Stimulated activated CD4-positive, alpha-beta T cell treated with anti-CD3 and anti-CD28 coated beads, TNF-alpha, amount 100 ng/mL, for 1 hour (primary cell): ENCODE data around the gene PLK4.
"Not testable (repeated sequence)": the region's sequence is repeated elsewhere in the genome, so short reads cannot be mapped to it uniquely, and the experiment has no call there.

ENCODE experiments used
- DNase-seq, 3 donors: peaks; one replicate each; pipeline ENCODE4 v3.0.0-alpha.2; 2020; ENCODE audit warnings: low read depth in 3 of 3, low spot score in 1 of 3

Gene PLK4

DNA sequence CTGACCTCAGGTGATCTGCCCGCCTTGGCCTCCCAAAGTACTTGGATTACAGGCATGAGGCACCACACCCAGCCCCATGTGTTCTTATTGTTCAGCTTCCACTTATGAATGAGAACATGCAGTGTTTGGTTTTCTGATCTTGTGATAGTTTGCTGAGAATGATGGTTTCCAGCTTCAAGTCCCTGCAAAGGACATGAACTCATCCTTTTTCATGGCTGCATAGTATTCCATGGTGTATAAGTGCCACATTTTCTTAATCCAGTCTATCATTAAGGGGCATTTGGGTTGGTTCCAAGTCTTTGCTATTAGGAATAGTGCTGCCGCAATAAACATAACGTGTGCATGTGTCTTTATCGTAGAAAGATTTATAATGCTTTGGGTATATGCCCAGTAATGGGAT, 19.0 kb downstream of the PLK4 start:
- DNase-seq, result not testable (repeated sequence)

DNA sequence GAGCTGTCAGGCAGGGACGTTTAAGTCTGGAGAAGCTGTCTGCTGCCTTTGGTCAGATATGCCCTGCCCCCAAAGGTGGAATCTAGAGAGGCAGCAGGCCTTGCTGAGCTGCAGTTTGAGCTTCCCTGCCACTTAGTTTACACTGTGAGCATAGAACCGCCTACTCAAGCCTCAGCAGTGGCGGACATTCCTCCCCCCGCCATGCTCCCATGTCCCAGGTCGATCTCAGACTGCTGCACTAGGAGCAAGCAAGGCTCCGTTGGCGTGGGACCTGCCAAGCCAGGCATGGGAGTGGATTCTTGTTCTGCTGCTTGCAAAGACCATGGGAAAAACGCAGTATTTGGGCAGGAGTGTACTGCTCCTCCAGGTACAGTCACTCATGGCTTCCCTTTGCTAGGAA, 24.3 kb downstream of the PLK4 start:
- no peak for DNase-seq

DNA sequence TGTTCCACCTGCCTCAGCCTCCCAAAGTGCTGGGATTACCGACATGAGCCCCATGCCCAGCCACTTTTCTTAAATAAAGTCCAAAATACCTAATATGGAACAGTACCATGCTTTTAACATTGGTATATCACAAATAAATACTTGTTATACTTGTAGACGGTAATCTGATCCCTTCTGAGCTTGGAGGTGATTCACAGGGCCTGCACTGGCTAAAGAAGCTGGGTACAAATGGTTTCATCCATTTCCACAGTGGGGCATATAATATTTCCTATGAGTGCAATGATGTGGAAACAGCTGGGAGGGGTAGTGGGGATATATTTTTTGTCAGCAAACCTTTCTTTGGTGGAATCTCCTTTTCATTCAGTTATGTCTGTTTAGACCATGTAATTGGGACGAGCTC, 35.8 kb downstream of the PLK4 start:
- DNase-seq, result no peak

DNA sequence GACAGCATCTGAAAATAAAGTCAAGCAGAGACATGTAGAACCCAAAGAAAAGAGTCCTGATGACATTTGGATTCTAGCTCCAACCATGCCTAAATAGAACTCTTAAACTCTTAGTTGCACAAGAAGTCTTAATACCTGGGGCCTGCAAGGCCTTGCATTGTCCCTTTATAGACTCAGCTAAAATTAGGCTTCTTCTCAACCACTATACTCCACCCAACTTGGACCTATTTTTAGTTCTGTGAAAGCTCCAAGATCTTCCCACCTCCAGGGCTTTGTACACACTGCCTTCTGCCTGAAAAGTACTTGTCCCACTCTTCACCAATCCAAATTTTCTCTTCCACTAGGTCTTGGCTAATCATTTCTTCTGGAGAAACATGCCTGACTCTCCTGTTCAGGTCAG, 36.5 kb downstream of the PLK4 start:
- DNase-seq, result no peak

DNA sequence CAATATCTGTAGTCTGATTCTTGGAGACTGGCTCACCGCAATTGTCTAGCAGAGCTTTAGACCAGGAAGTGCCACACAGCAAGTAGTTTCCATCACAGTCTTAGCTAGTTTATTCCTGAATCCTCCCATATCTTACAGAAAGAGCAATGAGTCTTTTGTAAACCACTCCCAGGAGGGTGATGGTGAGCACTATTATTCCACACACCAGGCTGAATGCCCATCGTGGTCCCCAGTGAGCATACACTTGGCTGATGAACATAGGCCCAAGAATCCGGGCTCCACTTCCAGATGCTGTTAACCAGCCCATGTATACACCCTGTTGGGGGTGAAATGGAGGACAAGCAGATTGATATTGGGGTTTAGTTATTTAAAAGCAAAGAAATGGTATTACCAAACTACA, 39.8 kb downstream of the PLK4 start:
- no peak for DNase-seq

DNA sequence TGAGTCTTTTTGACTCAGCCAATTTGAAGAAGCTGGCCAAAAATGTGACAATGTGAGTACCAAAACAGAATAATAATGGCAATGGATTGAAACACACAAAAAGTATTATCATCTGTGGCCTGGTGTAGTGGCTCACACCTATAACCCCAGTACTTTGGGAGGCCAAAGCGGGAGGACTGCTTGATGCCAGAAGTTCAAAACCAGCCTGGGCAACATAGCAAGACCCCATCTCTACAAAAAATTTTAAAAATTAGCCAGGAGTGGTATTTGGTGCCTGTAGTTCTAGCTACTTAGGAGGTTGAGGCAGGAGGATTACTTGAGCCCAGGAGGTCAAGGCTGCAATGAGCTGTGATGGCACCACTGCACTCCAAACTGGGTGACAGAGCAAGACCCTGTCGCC, 41.5 kb downstream of the PLK4 start:
- DNase-seq, result no peak

DNA sequence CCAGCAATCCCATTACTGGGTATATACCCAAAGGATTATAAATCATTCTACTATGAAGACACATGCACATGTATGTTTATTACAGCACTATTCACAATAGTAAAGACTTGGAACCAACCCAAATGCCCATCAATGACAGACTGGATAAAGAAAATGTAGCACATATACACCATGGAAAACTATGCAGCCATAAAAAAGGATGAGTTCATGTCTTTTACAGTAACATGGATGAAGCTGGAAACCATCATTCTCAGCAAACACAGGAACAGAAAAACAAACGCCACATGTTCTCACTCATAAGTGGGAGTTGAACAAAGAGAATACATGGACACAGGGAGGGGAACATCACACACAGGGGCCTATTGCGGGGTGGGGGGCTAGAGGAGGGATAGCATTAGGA, 45.0 kb downstream of the PLK4 start:
- not testable (repeated sequence) for DNase-seq

DNA sequence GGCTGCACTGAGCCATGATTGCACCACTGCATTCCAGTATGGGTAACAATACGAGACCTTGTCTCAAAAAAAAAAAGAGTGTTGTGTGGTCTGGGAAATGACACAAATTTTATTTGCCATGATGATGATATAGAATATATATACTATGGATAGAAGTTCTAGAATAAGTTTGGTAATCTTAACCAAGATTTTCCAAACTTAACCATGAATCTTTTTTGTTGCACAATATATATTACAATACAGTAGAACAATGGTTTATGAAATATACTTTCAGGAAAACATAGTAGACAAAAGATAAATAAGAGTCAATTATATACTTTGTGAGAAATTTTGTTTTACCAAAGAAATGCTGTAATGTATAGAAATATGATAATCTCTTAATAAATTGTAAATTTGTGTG, 49.5 kb downstream of the PLK4 start:
- no peak for DNase-seq

DNA sequence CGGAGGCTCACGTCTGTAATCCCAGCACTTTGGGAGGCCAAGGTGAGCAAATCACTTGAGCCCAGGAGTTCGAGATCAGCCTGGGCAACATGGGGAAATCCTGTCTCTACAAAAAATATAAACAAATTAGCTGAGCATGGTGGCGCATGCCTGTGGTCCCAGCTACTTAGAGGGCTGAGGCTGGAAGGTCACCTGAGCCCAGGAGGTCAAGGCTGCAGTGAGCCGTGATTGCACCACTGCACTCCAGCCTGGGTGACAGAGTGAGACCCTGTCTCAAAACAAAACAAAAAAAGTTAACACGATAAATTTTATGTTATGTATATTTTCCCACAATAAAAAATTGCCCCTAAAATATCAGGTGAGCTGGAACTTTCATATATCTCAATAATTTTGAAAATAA, 51.1 kb downstream of the PLK4 start:
- DNase-seq, result not testable (repeated sequence)

DNA sequence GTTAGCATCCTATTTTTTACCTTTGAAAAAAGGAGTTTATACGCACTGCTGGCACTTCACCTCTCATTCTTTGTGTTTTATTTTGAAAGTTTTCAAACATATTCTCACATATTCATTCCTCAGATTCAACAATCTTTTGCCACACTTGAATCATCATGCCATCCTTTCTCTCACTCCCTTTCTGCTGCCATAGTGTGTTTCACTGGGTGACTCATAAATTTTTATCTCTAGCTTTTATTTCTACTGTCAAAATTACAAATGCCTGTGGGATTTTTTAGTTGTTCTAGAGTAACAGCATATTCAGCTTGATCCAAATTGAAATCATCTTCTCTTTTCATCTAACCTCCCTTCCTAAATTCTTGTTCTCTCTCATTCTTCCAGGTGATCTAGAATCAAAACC, 56.3 kb downstream of the PLK4 start:
- DNase-seq, result no peak
